Prostate gland (tissue), 2 donors: ENCODE measurements around the gene NCOA6.

ENCODE experiments used
- CTCF ChIP-seq, 4 experiments: fragments of 200-600 bp in 2 of 4; fragments of 450-650 bp in 2 of 4; sonication (generic) in 2 of 4; IDR thresholded peaks; 1 replicate in 3 of 4; 2 replicates in 1 of 4; pipeline ENCODE4 v1.5.1; 2016 to 2019; ENCODE audit warnings: antibody characterized with exemption in 4 of 4, mild to moderate bottlenecking in 2 of 4, moderate library complexity in 2 of 4
- POLR2A ChIP-seq: fragments of 450-650 bp; IDR thresholded peaks from one replicate; pipeline ENCODE4 v1.6.1; 2016; ENCODE audit warnings: antibody characterized with exemption, mild to moderate bottlenecking
- POLR2AphosphoS5 ChIP-seq: sonication (generic); formaldehyde crosslinking; IDR thresholded peaks from one replicate; pipeline ENCODE4 v1.6.1; 2017; ENCODE audit warnings: antibody characterized with exemption

GRCh38 chr20:34717230-34718095, 108.0 kb downstream of the NCOA6 start:
- TF ChIP-seq POLR2AphosphoS5 (no peak), CTCF (IDR thresholded peaks at IDR 0.05) (no peak), POLR2A (no peak)
